LNCAP (cell line): ENCODE data around the gene CBFA2T3.

Experiments used
- TF ChIP-seq, protein P1 (sequence below): fragments of 450-650 bp; IDR thresholded peaks from 2 replicates; pipeline ENCODE4 v1.5.1; 2017; ENCODE audit warnings: mild to moderate bottlenecking

CBFA2T3 gene

GRCh38 chr16:88968589-88969280, 8.3 kb downstream of the CBFA2T3 start:
- TF ChIP-seq, protein P1, sequence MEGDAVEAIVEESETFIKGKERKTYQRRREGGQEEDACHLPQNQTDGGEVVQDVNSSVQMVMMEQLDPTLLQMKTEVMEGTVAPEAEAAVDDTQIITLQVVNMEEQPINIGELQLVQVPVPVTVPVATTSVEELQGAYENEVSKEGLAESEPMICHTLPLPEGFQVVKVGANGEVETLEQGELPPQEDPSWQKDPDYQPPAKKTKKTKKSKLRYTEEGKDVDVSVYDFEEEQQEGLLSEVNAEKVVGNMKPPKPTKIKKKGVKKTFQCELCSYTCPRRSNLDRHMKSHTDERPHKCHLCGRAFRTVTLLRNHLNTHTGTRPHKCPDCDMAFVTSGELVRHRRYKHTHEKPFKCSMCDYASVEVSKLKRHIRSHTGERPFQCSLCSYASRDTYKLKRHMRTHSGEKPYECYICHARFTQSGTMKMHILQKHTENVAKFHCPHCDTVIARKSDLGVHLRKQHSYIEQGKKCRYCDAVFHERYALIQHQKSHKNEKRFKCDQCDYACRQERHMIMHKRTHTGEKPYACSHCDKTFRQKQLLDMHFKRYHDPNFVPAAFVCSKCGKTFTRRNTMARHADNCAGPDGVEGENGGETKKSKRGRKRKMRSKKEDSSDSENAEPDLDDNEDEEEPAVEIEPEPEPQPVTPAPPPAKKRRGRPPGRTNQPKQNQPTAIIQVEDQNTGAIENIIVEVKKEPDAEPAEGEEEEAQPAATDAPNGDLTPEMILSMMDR, result no peak

DNA sequence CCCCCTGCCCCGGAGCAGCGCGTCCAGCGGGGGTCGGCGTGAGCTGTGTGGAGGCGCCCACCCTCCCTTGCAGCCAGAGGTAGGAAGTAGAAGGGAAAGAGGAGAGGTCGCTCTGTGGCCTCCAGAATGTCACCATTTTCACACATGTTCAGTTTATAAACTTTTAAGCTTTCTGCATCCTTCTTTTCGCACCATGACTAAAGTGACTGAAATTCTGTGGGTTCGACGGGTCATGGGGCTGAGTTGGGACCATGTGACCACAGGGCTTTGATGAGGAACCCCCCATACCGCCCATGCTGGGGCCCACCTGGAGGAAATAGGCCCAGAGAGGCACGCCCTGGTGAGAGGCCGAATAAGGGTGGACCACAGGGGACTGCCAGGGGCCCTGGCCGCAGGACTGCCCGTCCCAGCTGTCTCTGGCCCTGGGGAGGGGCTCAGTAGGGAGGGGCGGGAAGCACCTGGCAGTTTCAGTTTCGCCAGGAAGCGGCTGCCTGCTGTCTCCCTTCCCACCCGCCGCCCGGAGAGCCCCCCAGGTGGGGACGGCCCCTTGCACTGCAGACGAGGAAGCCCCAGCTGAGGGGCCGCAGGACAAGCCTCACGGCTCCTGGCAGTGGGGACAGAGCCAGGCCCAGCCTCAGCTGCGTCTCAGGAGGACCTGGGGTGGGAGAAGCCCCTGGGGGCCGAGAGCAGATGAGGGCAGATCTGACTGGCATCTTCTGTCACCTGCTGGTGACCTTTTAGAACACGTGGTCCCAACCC, 9.0 kb downstream of the CBFA2T3 start:
- TF ChIP-seq, protein P1, result no peak

DNA sequence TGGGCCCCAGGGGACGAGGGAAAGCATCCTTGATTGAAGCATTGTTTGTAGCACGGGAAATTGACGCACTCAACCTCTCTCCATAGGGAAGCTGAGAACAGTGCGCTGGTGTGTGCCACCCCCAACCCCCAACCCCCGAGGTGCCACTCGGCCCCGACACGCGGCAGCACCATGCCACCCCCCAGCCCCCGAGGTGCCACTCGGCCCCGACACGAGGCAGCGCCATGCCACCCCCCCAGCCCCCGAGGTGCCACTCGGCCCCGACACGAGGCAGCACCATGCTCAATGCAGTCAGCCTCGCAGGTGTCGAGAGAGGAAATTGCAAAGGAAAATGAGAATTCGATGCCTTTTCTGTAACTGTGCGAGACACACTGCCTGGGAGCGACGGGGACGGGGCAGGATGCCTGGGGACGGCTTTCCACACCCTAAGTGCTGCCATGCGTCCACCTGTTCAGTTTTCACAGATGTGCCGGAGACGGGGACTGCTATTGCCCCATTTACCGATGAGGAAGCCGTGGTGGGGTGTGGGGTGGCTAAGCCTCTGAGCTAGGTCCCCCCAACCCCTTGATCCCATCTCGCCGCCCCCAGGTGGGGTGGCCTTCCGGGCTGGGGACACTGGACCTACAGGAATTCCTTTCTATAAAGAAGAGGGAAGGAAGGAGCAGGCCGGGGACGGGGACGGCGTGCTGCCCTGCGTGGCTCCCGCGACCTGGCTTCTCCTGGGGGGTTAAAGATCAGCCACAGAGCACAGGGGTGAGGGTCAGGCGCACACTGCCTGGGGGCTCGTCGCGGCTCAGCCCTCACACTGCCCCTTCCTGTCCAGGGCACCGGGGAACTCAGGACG, 9.8 kb downstream of the CBFA2T3 start:
- TF ChIP-seq, protein P1, result no peak

DNA sequence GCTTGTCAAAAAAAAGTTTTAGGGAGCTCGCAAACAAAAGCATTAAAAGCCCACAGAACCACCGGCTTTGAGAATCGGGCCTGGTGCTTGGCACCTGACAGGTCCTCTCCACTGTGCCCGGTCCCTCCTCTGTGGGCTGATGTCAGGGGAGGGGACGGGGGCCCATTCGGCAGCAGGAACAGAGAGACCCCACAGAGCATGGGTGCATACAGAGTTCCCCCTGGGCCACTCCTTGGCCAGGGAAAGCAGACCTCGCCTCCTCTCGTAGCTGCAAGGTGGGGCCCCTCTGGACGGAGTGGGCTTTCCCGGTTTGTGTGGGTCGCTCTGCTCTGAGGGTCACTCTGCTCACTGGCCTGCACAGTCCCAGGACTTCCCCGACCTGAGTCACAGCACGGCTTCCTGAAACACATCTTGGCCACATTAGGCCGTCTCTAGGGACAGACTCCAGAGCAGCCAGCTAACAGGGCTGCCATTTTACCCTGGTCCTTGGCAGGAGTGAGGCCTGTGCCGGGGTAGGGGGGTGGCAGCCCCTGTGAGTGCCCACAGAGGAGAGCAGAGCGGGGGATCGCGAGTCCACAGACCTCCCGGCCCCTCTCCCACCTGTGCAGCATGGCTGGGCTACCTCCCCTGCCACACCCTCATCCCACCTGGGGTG, 11.1 kb downstream of the CBFA2T3 start:
- TF ChIP-seq, protein P1, result no peak

GRCh38 chr16:88965411-88965810, 11.6 kb downstream of the CBFA2T3 start:
- TF ChIP-seq, protein P1, result no peak

DNA sequence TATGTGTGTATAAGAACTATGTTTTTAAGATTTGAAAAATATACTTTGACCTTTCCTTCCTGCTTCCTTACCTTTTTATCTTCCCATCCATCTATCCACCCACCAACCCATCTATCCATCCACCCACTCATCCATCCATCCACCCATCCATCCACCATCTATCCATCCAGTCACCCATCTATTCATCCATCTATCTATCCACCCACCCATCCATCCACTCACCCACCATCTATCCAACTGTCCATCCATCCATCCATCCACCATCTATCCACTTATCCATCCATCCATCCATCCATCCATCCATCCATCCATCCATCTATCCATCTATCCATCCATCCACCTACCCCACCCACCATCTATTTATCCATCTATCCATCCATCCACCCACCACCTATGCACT, 12.4 kb downstream of the CBFA2T3 start:
- TF ChIP-seq, protein P1, result no peak

DNA sequence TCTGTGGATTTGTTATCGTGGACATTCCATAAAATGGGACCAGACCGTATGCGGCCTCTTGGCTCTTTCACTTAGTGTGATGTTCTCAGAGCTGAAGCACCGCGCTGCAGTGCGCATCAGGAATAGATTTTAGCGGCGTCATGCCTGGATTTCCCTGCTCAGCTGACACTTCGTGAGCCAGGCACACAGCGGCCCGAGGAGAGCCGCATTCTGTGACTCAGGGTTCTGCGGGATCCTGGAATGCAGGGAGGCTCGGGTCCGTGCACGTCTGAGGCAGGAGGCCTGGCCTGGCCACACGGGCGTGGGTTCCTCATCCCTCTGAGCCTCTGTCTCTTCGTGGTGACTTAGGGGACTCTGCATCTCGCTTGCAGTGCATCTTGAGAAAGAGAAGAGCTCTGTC, 13.4 kb downstream of the CBFA2T3 start:
- TF ChIP-seq, protein P1, result no peak
